ENCODE data around the gene C11orf68.

Gene C11orf68

DNA sequence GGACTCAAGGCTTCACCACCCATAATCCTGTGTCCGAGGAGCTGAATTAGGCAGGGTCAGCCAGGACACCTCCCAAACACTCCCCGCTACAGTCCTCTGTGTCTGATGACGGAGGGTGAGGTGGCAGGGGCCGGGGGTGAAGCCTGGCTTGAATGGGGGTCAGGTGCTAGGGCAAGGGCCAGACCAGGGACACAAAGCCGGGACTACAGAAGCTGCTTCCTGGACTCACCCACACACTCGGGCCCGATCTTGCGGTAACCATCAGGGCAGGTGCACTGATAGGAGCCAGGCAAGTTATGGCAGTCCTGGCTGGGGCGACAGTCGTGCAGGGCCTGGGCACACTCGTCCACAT, 48.6 kb downstream of the C11orf68 start:
- no peak for DNase-seq

DNA sequence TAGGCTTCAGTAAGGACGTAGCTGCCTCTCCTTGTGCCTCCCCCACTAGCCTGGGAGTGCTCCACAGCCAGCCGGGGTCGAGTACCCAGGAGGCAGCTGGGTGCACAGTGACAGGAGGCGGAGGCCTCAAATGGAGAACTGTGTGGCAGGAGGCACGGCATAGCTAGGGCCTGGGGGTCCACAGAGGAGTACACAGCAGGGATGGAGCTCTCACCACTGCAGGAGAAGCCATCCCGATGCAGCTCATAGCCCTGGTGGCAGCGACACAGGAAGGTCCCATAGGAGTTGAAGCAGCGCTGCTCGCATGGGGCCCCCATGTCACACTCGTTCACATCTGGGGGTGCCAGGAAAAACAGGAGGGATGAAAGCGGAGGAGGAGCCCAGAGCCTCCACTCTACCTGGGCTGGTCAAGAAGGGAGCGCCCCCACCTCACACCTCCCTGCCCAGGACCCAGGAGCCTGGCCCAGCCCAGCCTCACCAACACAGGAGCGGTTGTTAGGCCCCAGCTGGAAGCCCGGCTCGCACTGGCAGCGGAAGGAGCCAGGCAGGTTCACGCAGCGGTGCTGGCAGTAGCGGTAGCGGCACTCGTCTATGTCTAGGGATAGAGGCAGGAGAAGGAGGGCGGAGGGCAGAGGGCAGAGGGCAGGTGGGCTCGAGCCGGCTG, 49.1 kb downstream of the C11orf68 start:
- DNase-seq = no peak

DNA sequence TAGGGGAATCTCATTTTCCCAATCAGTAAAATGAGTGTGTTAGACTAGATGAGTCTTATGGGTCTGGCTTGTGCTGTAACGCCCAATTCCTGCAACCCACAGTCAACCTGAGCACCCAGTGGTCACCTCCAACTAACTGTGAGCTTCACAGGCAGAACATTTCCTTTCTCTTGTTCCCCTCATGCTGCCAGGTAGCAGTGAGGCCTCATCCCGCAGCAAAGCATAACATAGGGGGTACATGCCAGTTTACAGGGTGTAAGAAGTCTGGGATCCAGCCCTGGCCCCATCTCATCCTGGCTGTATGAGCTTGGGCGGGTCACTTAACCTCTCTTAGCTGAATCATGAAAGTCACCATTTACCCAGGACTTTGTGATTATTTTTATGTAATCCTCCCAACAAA, 50.0 kb downstream of the C11orf68 start:
- DNase-seq = no peak

DNA sequence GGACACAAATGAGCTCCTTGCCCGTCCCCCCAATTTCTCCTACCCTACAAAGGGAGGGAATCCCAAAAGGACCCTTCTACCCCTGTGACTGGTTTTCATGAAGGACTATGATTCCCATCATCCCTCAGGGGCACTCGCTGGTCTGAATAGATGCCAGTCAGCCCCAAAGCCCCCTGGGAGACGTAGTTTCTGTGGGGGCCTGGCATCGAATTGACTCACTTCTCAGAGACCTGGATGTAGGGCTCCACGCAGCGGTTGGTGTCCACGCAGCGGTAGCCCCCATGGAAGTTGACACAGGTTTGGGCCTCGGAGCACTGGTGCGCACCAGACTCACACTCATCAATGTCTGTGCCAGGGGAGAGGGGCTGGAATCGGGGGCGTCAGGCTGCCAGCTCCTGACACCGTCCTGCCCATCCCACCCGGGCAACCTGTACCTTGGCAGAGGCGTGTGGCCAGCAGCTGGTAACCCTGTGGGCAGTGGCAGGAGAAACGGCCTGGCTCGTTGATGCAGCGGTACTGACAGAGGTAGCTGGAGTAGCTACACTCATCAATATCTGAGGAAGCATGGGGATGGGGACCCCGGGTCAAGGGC, 50.7 kb downstream of the C11orf68 start:
- DNase-seq = no peak

DNA sequence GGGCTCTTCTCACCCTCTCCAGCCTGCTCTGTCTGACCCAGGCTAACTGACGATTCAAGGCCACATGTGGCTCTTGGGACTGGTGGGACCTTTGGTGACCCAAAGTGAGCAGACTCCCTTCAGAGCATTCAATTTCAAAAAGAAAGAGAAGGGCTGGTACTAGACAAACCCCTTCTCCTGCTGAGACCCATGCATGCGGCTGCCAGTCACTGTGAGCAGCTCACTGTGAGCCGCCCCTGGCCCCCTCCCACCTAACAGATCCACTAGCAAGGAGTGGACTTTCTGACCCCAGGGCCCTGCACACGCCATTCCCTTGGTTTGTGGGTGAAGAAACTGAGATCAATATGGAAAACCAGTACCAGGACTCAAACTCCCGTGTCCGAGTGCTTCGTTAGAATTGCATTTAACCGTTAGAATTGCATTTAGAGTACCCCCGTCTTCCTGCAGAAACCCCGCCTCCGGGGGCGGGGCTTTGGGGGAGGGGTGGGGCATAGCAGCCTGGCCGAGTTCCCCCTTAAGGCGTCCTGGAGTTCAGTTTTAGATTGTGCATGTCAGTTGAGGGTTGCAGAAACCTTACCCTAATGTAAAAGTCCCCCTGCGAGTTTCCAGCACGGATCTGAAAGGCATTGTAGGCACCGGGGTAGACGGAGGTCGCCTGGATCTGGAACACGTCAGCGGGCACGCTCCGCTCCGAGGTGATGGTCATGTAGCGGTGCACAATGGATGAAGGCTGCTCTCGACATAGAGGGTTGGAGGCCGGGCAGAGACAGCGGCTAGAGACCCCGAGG, 51.4 kb downstream of the C11orf68 start:
- no peak for DNase-seq
